B cell (primary cell): Measurements from ENCODE around the gene PRLH. TPM values are rescaled to one million over a fixed set of nuclear protein-coding genes. Genes with fewer than 3 reads are reported as not detected.

Experiments used
- ATAC-seq: fragments of 200-7000 bp; cut with Tn5 transposase; one replicate; pipeline ENCODE4 v1.10.0; 2021; ENCODE audit warnings: low read depth, mild to moderate bottlenecking, moderate number of reproducible peaks, moderate library complexity
- CTCF ChIA-PET: fragments of 350-600 bp; sonication (Branson Sonifier 250); formaldehyde crosslinking; loops from one replicate; lab custom pipeline; 2021; ENCODE audit warnings: antibody characterized with exemption, inconsistent platforms; lab: Charles Lee
- POLR2A ChIA-PET: fragments of 350-600 bp; sonication (Branson Sonifier 250); formaldehyde crosslinking; loops from one replicate; lab custom pipeline; 2021; ENCODE audit warnings: antibody characterized with exemption; lab: Charles Lee
- DNase-seq: peaks from one replicate; pipeline ENCODE4 v3.0.0; 2013
- H2AFZ ChIP-seq: 2 replicates; pipeline ENCODE4 v1.6.1; 2012; ENCODE audit warnings: mild to moderate bottlenecking, low read depth, low read length; ENCODE audit not compliant: insufficient read depth, poor library complexity, severe bottlenecking
- H3K27ac ChIP-seq, 2 donors: 1 replicate in 1 of 2; 2 replicates in 1 of 2; pipeline ENCODE4 v1.5.1; 2012 to 2013; ENCODE audit warnings: low read length in 2 of 2, mild to moderate bottlenecking in 2 of 2, moderate library complexity in 1 of 2
- H3K27me3 ChIP-seq, 4 experiments: fragments of 200-600 bp in 1 of 4; sonication (generic) in 1 of 4; replicated peaks in 1 of 4; 1 replicate in 2 of 4; 2 replicates in 2 of 4; pipeline versions ENCODE4 v1.6.1 to v1.7.0; 2013 to 2016; ENCODE audit warnings: low read length in 3 of 4, mild to moderate bottlenecking in 2 of 4, mixed read lengths in 1 of 4, moderate library complexity in 1 of 4; ENCODE audit not compliant: insufficient read depth in 4 of 4, control insufficient read depth in 3 of 4; ENCODE audit errors: control extremely low read depth in 1 of 4
- H3K36me3 ChIP-seq, 2 experiments: replicated peaks in 1 of 2; 1 replicate in 1 of 2; 2 replicates in 1 of 2; pipeline versions ENCODE4 v1.6.1 to v1.7.1; 2013; ENCODE audit warnings: low read length in 1 of 2; ENCODE audit not compliant: insufficient read depth in 2 of 2, control insufficient read depth in 1 of 2; ENCODE audit errors: control extremely low read depth in 1 of 2, extremely low read depth in 1 of 2
- H3K4me1 ChIP-seq, 2 donors: fragments of 200-600 bp in 1 of 2; sonication (generic) in 1 of 2; 1 replicate in 1 of 2; 2 replicates in 1 of 2; pipeline versions ENCODE4 v1.5.1 to v1.6.1; 2013 to 2017; ENCODE audit warnings: low read length in 2 of 2; ENCODE audit not compliant: control insufficient read depth in 2 of 2, insufficient read depth in 2 of 2
- H3K4me2 ChIP-seq: replicated peaks from 2 replicates; pipeline ENCODE3; 2012; ENCODE audit warnings: mild to moderate bottlenecking, low read depth, low read length; ENCODE audit not compliant: poor library complexity, severe bottlenecking
- H3K4me3 ChIP-seq, 5 experiments: fragments of 200-600 bp in 1 of 5; sonication (generic) in 1 of 5; 1 replicate in 3 of 5; 2 replicates in 2 of 5; pipeline versions ENCODE4 v1.5.1 to v1.7.0; 2011 to 2016; ENCODE audit warnings: low read length in 4 of 5, mild to moderate bottlenecking in 4 of 5, low read depth in 2 of 5, control low read depth in 1 of 5, moderate library complexity in 1 of 5; ENCODE audit not compliant: insufficient read depth in 1 of 5; ENCODE audit errors: control extremely low read depth in 1 of 5, extremely low read depth in 1 of 5
- H3K79me2 ChIP-seq: fragments of 200-600 bp; sonication (generic); one replicate; pipeline ENCODE4 v1.6.0; 2016; ENCODE audit warnings: low read length; ENCODE audit not compliant: control insufficient read depth, insufficient read depth
- H3K9ac ChIP-seq: fragments of 200-600 bp; sonication (generic); 2 replicates; pipeline ENCODE4 v1.6.1; 2017; ENCODE audit warnings: mild to moderate bottlenecking, low read length, moderate library complexity
- H3K9me3 ChIP-seq, 3 donors: one replicate each; pipeline versions ENCODE4 v1.6.1 to v1.7.1; 2013; ENCODE audit warnings: low read length in 2 of 3; ENCODE audit not compliant: control insufficient read depth in 2 of 3, insufficient read depth in 1 of 3; ENCODE audit errors: control extremely low read depth in 1 of 3
- H4K20me1 ChIP-seq: 2 replicates; pipeline ENCODE4 v1.6.0; 2012; ENCODE audit warnings: mild to moderate bottlenecking, low read length; ENCODE audit not compliant: insufficient read depth, control insufficient read depth, poor library complexity, severe bottlenecking
- H3K27ac Mint-ChIP-seq: one replicate; pipeline ENCODE4 v1.8.0; 2021; ENCODE audit warnings: mixed read lengths
- H3K27me3 Mint-ChIP-seq: one replicate; pipeline ENCODE4 v1.8.0; 2021; ENCODE audit warnings: mixed read lengths
- H3K4me1 Mint-ChIP-seq: one replicate; pipeline ENCODE4 v1.8.0; 2021; ENCODE audit warnings: mixed read lengths
- H3K4me3 Mint-ChIP-seq: one replicate; pipeline ENCODE4 v1.8.0; 2021; ENCODE audit warnings: mixed read lengths
- H3K9me3 Mint-ChIP-seq: one replicate; pipeline ENCODE4 v1.8.0; 2022; ENCODE audit warnings: mixed read lengths; ENCODE audit not compliant: insufficient read depth
- CTCF ChIP-seq: fragments of 200-600 bp; IDR thresholded peaks from one replicate; pipeline ENCODE4 v1.8.0; 2022; ENCODE audit warnings: antibody characterized with exemption, mild to moderate bottlenecking
- EZH2 ChIP-seq: IDR thresholded peaks from 2 replicates; pipeline ENCODE4 v1.6.1; 2012; ENCODE audit warnings: borderline replicate concordance, low read depth, mild to moderate bottlenecking, moderate library complexity, low read length; ENCODE audit not compliant: insufficient read depth, poor library complexity, severe bottlenecking
- WGBS: methylation state at CpG from one replicate; pipeline ENCODE4 v1.1.5; 2013; ENCODE audit warnings: missing lambda C conversion rate; ENCODE audit not compliant: insufficient coverage; 5-methylcytosine and 5-hydroxymethylcytosine counted together
- intact Hi-C: fragments of 100-400 bp; cut with micrococcal nuclease; formaldehyde crosslinking; loops from one replicate; pipeline ENCODE4 v1.10.0; 2022
- polyA plus RNA-seq: library from polyadenylated mRNA; depleted of rRNA; stranded (reverse); fragments of >200 nt; gene quantifications from 2 replicates; pipeline ENCODE4 v1.2.3, GENCODE V29; 2012
- total RNA-seq, 2 donors: library from RNA; stranded (reverse); fragments of 120-200 nt in 1 of 2; gene quantifications; 1 replicate in 1 of 2; 2 replicates in 1 of 2; pipeline versions ENCODE4 v1.2.3 to v1.2.4, GENCODE V29; 2013 to 2022

PRLH gene
- total and polyA plus RNA-seq, 2 donors (not counting 1 experiment from before 2014, with no cell fraction given) = not detected

GRCh38 chr2:237524631-237525030 lies 41.7 kb upstream of the PRLH start:
- Histone ChIP-seq H3K27me3 (no peaks in the 10 kb centered on the region), H3K27ac (no peak overlapping the region), H4K20me1 (no peaks in the 10 kb centered on the region), H2AFZ (no peak overlapping the region), H3K4me2 (no peak overlapping the region), H3K4me1 (peaks cover 0 to 5% of the 10 kb centered on the region in 2 donors), H3K9me3 (no peaks in the 10 kb centered on the region), H3K79me2 (no peaks in the 10 kb centered on the region), H3K4me3 (no peak overlapping the region), H3K9ac (no peak overlapping the region), H3K36me3 (no peaks in the 10 kb centered on the region)
- ChIA-PET POLR2A (no interaction called here), CTCF (interaction anchor here (0.6 kb wide), 1 partner anchor 12 kb away, joined by 3 read pairs; no protein-coding TSS in a partner anchor)
- 89% methylated on average over 3 of the region's 6 CpGs for WGBS
- DNase-seq (no peak), ATAC-seq (no peak)
- Mint-ChIP-seq H3K4me3 (no peak overlapping the region), H3K27ac (no peak overlapping the region), H3K9me3 (no peaks in the 10 kb centered on the region), H3K4me1 (peaks cover 2% of the 10 kb centered on the region), H3K27me3 (no peaks in the 10 kb centered on the region)
- intact Hi-C loops = no loop called here
- TF ChIP-seq EZH2 = no peak
- no peak for TF ChIP-seq CTCF

GRCh38 chr2:237525559-237526157 lies 40.7 kb upstream of the PRLH start:
- Histone ChIP-seq H3K4me3 (no peak overlapping the region), H3K9ac (no peak overlapping the region), H4K20me1 (no peaks in the 10 kb centered on the region), H3K4me2 (no peak overlapping the region), H3K9me3 (no peaks in the 10 kb centered on the region), H3K27ac (no peak overlapping the region), H3K27me3 (no peaks in the 10 kb centered on the region), H3K36me3 (no peaks in the 10 kb centered on the region), H3K79me2 (no peaks in the 10 kb centered on the region), H3K4me1 (peaks cover 0 to 9% of the 10 kb centered on the region in 2 donors), H2AFZ (no peak overlapping the region)
- Mint-ChIP-seq H3K9me3 (no peaks in the 10 kb centered on the region), H3K27me3 (no peaks in the 10 kb centered on the region), H3K4me1 (peaks cover 2% of the 10 kb centered on the region), H3K4me3 (no peak overlapping the region), H3K27ac (no peak overlapping the region)
- ChIA-PET CTCF (interaction anchor here (1.2 kb wide), 1 partner anchor 13 kb away, joined by 3 read pairs; no protein-coding TSS in a partner anchor), POLR2A (no interaction called here)
- DNase-seq = no peak
- 94% methylated on average over 17 of the region's 17 CpGs for WGBS
- no peak for ATAC-seq
- TF ChIP-seq EZH2 (no peak), CTCF (no peak)
- intact Hi-C loops = no loop called here
